Neural cell (in vitro differentiated cells): ENCODE data around the gene MAN1B1. TPM values are rescaled to one million over a fixed set of nuclear protein-coding genes. Genes with fewer than 3 reads are reported as not detected.
"Not testable (repeated sequence)": the region's sequence is repeated elsewhere in the genome, so short reads cannot be mapped to it uniquely, and the experiment has no call there.

Experiments used
- H2AFZ ChIP-seq: fragments of 200-600, 300-800 bp; sonication (generic), shearing (Covaris generic); 2 replicates; pipeline ENCODE4 v1.6.0; 2014; ENCODE audit warnings: low read depth, mild to moderate bottlenecking, antibody characterized with exemption, low read length, moderate library complexity
- H3F3A ChIP-seq: fragments of 200-600 bp; shearing (Covaris generic); 2 replicates; pipeline ENCODE4 v1.6.1; 2016; ENCODE audit warnings: mild to moderate bottlenecking, moderate library complexity, mixed read lengths, antibody characterized with exemption, low read length; ENCODE audit not compliant: insufficient read depth, poor library complexity, severe bottlenecking
- H3K27ac ChIP-seq: fragments of 200-600, 300-800 bp; sonication (generic), shearing (Covaris generic); 2 replicates; pipeline ENCODE4 v1.5.1; 2014; ENCODE audit warnings: mild to moderate bottlenecking, low read length, moderate library complexity
- H3K27me3 ChIP-seq: fragments of 300-800, 200-600 bp; sonication (generic), shearing (Covaris generic); 2 replicates; pipeline ENCODE4 v1.6.0; 2014; ENCODE audit warnings: mild to moderate bottlenecking, low read depth, low read length, moderate library complexity; ENCODE audit not compliant: insufficient read depth
- H3K36me3 ChIP-seq: fragments of 300-800, 200-600 bp; sonication (generic), shearing (Covaris generic); 2 replicates; pipeline ENCODE4 v1.5.1; 2014; ENCODE audit warnings: mild to moderate bottlenecking, antibody characterized with exemption, low read length, moderate library complexity; ENCODE audit not compliant: insufficient read depth
- H3K4me2 ChIP-seq: fragments of 300-800, 200-600 bp; sonication (generic), shearing (Covaris generic); 2 replicates; pipeline ENCODE4 v1.6.0; 2014; ENCODE audit warnings: mild to moderate bottlenecking, low read length
- H3K4me3 ChIP-seq: fragments of 300-800, 200-600 bp; sonication (generic), shearing (Covaris generic); 2 replicates; pipeline ENCODE4 v1.5.1; 2014; ENCODE audit warnings: mild to moderate bottlenecking, low read length, moderate library complexity
- H3K79me2 ChIP-seq: fragments of 200-600 bp; shearing (Covaris generic); replicated peaks from 2 replicates; pipeline ENCODE4 v1.6.0; 2014; ENCODE audit warnings: mild to moderate bottlenecking, low read length, moderate library complexity; ENCODE audit not compliant: insufficient read depth
- H3K9ac ChIP-seq: fragments of 300-800, 200-600 bp; sonication (generic), shearing (Covaris generic); 2 replicates; pipeline ENCODE4 v1.6.1; 2016; ENCODE audit warnings: mild to moderate bottlenecking, low read length, mixed read lengths
- H3K9me2 ChIP-seq: fragments of 200-600 bp; shearing (Covaris generic); 2 replicates; pipeline ENCODE4 v1.6.1; 2016; ENCODE audit warnings: mild to moderate bottlenecking, low read length, mixed read lengths; ENCODE audit not compliant: insufficient read depth
- H3K9me3 ChIP-seq: fragments of 200-600, 300-800 bp; sonication (generic), shearing (Covaris generic); 2 replicates; pipeline ENCODE4 v1.6.1; 2016; ENCODE audit warnings: mild to moderate bottlenecking, mixed run types, low read length, moderate library complexity, mixed read lengths
- H4K20me1 ChIP-seq: fragments of 200-600 bp; shearing (Covaris generic); 2 replicates; pipeline ENCODE4 v1.6.1; 2016; ENCODE audit warnings: mild to moderate bottlenecking, mixed run types; ENCODE audit not compliant: insufficient read depth
- EP300 ChIP-seq: fragments of 450-650 bp; conservative IDR thresholded peaks from 2 replicates; pipeline ENCODE4 v1.6.1; 2014; ENCODE audit warnings: antibody characterized with exemption, mild to moderate bottlenecking, moderate library complexity; ENCODE audit not compliant: poor library complexity, severe bottlenecking
- EZH2 ChIP-seq: fragments of 200-600, 300-800 bp; shearing (Covaris generic), sonication (generic); IDR thresholded peaks from 2 replicates; pipeline ENCODE4 v1.6.1; 2014; ENCODE audit warnings: antibody characterized with exemption, low read length, borderline replicate concordance, mild to moderate bottlenecking; ENCODE audit not compliant: insufficient read depth, poor library complexity, severe bottlenecking
- MXI1 ChIP-seq: fragments of 450-650 bp; conservative IDR thresholded peaks from 2 replicates; pipeline ENCODE4 v1.6.1; 2014; ENCODE audit warnings: antibody characterized with exemption, mild to moderate bottlenecking; ENCODE audit not compliant: poor library complexity, severe bottlenecking
- POLR2AphosphoS5 ChIP-seq: IDR thresholded peaks from 2 replicates; pipeline ENCODE4 v1.6.1; 2012
- RAD21 ChIP-seq: fragments of 450-650 bp; conservative IDR thresholded peaks from 2 replicates; pipeline ENCODE4 v1.6.1; 2014; ENCODE audit warnings: antibody characterized with exemption, mild to moderate bottlenecking, moderate library complexity
- SMC3 ChIP-seq: fragments of 450-650 bp; conservative IDR thresholded peaks from 2 replicates; pipeline ENCODE4 v1.6.1; 2014; ENCODE audit warnings: antibody characterized with exemption, mild to moderate bottlenecking, moderate library complexity; ENCODE audit not compliant: poor library complexity
- TAF1 ChIP-seq: IDR thresholded peaks from 2 replicates; pipeline ENCODE4 v1.6.1; 2012; ENCODE audit warnings: low read depth
- polyA plus RNA-seq: library from polyadenylated mRNA; depleted of rRNA; stranded (reverse); fragments of >200 nt; gene quantifications from 2 replicates; pipeline ENCODE4 v1.2.3, GENCODE V29; 2014
- TF ChIP-seq, protein P1 (sequence below): fragments of 450-650 bp; IDR thresholded peaks from 2 replicates; pipeline ENCODE4 v1.5.1; 2014; ENCODE audit warnings: antibody characterized with exemption, mild to moderate bottlenecking, moderate library complexity; ENCODE audit not compliant: poor library complexity, severe bottlenecking
- TF ChIP-seq, protein P2 (sequence below): IDR thresholded peaks from 2 replicates; pipeline ENCODE4 v1.6.1; 2012; ENCODE audit warnings: borderline replicate concordance

The MAN1B1 gene
- polyA plus RNA-seq, 1 donor from 2014 or later: 72.0 TPM

DNA sequence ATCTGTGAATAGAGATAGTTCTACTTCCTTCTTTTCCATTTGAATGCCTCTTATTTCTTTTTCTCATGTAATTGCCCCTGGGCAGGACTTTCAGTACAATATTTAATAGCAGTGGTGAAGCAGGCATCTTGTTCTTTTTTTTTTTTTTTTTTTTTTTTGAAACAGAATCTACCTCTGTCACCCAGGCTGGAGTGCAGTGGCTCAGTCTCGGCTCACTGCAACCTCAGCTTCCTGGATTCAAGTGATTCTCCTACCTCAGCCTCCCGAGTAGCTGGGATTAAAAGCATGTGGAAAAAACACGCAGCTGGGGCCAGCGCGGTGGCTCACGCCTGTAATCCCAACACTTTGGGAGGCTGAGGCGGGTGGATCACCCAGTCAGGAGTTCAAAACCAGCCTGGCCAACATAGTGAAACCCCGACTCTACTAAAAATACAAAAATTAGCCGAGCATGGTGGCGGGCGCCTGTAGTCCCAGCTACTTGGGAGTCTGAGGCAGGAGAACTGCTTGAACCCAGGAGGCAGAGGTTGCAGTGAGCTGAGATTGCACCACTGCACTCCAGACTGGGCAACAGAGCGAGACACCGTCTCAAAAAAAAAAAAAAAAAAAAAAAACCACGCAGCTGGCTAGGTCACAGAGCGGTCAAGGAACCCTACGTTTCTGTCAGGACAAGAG, 36.1 kb downstream of the MAN1B1 start:
- not testable (repeated sequence) for H3K27ac ChIP-seq, H3K4me2 ChIP-seq, H2AFZ ChIP-seq, H3K9me3 ChIP-seq, H3K4me3 ChIP-seq, H3K79me2 ChIP-seq, H3K27me3 ChIP-seq, H3K9ac ChIP-seq, H4K20me1 ChIP-seq, H3F3A ChIP-seq, H3K9me2 ChIP-seq, H3K36me3 ChIP-seq

DNA sequence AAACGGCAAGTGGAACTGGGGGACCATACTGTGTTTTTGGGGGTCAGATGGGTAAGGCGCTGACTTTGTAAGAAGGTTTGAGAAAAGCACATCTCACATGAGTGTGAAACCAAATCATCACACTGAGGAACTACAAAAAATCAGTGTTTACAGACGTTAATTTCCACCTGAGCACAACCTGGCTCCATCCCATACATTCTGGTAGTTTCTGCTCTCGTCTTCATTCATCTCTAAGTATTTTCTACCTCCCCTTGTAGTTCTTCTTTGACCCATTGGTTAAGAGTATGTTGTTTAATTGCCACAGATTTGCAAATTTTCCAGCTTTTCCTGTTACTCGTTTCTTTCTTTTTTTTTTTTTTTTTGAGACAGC, 36.7 kb downstream of the MAN1B1 start:
- Histone ChIP-seq H3K27ac (no peak overlapping the region), H3K79me2 (peaks cover 10% of the 10 kb centered on the region), H3K9me3 (no peaks in the 10 kb centered on the region), H3K4me2 (no peak overlapping the region), H3K9ac (no peak overlapping the region), H3K4me3 (no peak overlapping the region), H2AFZ (no peak overlapping the region), H3F3A (no peaks in the 10 kb centered on the region), H3K27me3 (no peaks in the 10 kb centered on the region), H3K9me2 (no peaks in the 10 kb centered on the region), H4K20me1 (no peaks in the 10 kb centered on the region), H3K36me3 (no peaks in the 10 kb centered on the region)
- TF ChIP-seq SMC3 (no peak), EP300 (no peak), EZH2 (no peak), TAF1 (no peak), RAD21 (no peak), MXI1 (no peak), POLR2AphosphoS5 (no peak)
- TF ChIP-seq, protein P1, sequence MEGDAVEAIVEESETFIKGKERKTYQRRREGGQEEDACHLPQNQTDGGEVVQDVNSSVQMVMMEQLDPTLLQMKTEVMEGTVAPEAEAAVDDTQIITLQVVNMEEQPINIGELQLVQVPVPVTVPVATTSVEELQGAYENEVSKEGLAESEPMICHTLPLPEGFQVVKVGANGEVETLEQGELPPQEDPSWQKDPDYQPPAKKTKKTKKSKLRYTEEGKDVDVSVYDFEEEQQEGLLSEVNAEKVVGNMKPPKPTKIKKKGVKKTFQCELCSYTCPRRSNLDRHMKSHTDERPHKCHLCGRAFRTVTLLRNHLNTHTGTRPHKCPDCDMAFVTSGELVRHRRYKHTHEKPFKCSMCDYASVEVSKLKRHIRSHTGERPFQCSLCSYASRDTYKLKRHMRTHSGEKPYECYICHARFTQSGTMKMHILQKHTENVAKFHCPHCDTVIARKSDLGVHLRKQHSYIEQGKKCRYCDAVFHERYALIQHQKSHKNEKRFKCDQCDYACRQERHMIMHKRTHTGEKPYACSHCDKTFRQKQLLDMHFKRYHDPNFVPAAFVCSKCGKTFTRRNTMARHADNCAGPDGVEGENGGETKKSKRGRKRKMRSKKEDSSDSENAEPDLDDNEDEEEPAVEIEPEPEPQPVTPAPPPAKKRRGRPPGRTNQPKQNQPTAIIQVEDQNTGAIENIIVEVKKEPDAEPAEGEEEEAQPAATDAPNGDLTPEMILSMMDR: no peak
- TF ChIP-seq, protein P2, sequence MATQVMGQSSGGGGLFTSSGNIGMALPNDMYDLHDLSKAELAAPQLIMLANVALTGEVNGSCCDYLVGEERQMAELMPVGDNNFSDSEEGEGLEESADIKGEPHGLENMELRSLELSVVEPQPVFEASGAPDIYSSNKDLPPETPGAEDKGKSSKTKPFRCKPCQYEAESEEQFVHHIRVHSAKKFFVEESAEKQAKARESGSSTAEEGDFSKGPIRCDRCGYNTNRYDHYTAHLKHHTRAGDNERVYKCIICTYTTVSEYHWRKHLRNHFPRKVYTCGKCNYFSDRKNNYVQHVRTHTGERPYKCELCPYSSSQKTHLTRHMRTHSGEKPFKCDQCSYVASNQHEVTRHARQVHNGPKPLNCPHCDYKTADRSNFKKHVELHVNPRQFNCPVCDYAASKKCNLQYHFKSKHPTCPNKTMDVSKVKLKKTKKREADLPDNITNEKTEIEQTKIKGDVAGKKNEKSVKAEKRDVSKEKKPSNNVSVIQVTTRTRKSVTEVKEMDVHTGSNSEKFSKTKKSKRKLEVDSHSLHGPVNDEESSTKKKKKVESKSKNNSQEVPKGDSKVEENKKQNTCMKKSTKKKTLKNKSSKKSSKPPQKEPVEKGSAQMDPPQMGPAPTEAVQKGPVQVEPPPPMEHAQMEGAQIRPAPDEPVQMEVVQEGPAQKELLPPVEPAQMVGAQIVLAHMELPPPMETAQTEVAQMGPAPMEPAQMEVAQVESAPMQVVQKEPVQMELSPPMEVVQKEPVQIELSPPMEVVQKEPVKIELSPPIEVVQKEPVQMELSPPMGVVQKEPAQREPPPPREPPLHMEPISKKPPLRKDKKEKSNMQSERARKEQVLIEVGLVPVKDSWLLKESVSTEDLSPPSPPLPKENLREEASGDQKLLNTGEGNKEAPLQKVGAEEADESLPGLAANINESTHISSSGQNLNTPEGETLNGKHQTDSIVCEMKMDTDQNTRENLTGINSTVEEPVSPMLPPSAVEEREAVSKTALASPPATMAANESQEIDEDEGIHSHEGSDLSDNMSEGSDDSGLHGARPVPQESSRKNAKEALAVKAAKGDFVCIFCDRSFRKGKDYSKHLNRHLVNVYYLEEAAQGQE: no peak

DNA sequence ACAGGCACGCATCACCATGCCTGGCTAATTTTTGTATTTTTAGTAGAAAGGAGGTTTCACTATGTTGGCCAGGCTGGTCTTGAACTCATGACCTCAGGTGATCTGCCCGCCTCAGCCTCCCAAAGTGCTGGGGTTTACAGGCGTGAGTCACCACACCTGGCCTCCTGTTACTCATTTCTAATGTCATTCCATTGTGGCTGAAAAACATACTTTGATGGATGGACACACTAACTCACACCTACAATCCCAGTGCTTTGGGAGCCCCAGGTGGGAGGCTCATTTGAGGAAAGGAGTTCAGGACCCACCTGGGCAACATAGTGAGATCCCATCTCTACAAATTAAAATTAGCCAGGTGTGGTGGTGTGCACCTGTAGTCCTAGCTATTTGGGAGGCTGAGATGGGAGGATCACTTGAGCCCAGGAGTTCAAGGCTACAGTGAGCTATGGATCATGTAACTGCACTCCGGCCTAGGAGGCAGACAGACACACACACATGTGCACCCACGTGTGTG, 37.2 kb downstream of the MAN1B1 start:
- not testable (repeated sequence) for H3K4me3 ChIP-seq, H2AFZ ChIP-seq, H3K9me3 ChIP-seq, H3K27ac ChIP-seq, H3K27me3 ChIP-seq, H3K9ac ChIP-seq, H4K20me1 ChIP-seq, H3K36me3 ChIP-seq, H3K4me2 ChIP-seq, H3K9me2 ChIP-seq, H3F3A ChIP-seq
- H3K79me2 ChIP-seq: peaks cover 16% of the 10 kb centered on the region
